DMS79 (cell line): ENCODE data around the gene RAD51B.

ENCODE experiments used
- DNase-seq: peaks from one replicate; lab custom pipeline; 2025; lab: John Stamatoyannopoulos, UW

The RAD51B gene

DNA sequence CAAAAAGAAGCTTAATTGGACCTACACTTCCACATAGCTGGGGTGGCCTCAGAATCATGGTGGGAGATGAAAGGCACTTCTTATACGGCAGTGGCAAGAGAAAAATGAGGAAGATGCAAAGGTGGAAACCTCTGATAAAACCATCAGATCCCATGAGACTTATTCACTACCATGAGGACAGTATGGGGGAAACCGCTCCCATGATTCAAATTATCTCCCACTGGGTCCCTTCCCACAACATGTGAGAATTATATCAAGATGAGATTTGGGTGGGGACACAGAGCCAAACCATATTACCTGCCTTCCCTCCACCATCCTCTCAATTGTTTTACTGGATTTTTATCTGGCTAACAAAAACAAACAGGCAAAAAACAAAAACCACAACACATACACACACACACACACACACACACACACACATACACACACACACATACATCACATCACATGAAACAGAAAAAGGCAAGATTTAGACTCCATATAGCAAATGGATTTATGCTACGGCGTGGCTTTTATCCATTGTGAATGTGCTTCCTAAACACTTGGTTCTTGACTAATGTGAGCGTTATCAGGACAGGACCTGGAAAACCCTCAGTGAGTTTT is 906.6 kb downstream of the RAD51B start:
- DNase-seq, result no peak

DNA sequence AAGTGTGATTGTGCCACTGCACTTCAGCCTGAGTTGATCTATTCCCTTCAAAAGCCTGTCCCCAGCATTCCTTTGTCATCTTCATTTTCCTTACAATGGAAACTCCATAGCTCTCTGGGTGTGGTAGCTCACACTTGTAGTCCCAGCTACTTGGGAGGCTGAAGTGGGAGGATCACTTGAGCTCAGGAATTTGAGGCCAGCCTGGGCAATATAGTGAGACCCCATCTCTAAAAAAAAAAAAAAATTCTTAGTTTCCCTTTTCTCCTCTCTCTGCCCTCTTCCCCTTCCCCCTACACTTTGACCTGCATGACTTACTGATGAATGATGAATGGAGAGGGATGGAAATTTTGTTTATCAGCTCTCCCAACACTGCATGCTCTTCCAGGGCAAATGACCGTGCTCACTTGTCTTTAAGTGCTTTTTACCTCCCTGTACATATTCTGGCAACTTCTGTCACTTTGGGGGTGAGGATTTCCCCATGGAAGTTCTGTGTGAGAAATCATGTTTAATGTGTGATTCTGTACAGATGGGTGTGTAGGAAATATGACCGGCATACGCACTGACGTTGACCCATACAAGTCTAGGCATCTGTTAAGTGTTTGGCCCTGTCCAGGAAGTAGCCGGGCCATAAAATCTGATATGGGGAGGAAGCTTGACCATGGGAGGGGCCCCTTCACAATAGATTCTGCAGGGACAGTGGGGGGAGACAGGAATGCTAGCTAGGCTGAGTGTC is 907.9 kb downstream of the RAD51B start:
- DNase-seq, result no peak

DNA sequence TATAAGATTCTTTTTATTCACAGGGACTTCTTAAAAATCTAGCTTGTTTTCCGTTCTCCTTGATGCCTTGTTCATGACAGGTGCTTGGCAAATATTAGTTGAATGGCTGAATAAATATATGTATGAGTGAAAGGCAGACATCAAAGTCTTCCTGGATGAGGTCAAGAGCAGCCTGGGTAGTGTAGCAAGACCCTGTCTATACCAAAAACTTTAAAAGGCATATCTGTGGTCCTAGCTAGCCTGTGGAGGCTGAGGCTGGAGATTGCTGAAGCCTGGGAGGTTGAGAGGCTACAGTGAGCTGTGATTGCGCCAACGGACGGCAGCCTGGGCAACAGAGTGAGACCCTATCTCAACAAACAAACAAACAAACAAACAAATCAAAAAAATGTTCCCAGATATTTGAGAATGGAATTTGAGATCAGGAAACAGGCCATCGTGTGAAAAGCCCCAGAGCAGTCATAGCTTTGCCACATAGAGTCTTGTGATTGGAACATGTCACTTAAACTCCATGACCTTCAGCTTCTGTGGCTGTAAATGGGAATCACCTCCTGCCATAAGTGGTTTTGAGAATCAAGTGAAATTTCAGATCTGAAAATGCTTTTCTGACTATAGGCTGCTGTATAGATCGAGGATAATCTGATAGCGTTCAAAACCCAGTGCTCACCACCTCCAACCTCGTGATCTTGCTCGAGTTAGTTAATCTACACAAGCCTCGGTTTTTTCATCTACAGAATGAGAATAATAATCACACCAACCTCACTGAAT is 908.9 kb downstream of the RAD51B start:
- no peak for DNase-seq

DNA sequence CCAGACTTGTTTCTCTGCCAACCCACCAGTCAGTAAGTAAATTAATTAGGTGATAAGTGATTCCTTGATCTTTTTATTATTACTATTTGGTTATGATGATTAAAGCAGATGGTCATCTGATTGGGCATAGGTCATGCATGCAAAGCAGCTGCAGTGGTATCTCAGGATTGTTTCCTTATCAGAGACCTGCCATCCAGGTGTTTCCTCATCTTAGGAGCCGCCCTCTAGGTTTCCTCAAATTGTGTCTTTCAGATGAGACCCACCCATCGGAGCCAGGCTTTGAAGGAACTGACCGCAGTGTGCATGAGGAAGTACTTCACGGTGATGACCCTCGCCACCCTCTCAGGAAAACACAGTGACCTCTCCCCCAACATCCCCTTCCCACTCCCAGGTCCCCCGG is 910.0 kb downstream of the RAD51B start:
- no peak for DNase-seq

DNA sequence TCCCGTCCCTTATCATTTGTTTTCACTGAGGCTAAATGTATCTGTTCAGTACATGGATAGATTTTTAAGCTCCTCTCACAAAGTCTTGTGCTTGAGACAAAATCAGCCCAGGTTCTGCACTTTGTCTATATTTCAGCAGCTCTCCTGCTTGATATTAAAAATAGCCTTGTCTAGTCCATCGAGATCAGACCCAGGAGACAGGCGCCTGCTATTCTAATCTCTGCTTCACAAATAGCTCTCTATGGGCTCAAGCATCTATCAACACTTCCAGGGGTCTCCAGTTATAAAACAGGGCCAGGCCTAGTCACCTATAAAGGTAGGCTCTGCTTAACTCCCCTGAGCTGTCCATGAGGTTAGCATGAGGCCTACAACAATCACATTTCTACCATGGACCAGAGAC is 910.8 kb downstream of the RAD51B start:
- DNase-seq, result no peak

DNA sequence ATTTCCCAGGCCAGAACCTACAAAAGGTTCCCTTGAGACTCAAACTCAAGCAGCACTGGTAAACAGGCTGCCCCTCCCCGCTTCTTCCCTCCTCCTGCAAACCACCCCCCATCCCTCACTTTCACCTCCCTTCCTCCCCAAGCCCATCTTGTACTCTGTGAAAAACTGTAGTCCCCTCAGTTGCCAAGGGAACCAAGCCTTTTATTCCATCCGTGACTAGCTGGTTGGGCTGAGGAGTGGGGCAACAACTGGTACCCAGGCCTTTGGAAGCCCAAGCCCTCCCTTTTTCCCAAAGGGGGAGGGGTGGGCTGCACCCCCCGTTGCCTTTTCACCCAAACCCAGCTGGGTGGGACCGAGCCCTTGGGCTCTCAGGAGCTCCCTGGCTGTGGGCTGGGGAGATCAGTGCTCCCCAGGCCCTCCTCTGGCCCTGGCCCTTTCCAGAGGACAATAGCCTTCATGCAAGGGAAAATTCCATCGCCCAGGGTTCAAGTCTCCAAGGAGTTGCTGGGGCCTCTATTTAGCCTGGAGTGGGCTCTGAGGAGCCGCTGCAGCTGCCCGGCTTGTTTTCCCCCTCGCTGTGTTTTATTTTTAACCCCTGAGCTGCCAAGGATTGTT is 911.3 kb downstream of the RAD51B start:
- peak; percentile 17 for DNase-seq

DNA sequence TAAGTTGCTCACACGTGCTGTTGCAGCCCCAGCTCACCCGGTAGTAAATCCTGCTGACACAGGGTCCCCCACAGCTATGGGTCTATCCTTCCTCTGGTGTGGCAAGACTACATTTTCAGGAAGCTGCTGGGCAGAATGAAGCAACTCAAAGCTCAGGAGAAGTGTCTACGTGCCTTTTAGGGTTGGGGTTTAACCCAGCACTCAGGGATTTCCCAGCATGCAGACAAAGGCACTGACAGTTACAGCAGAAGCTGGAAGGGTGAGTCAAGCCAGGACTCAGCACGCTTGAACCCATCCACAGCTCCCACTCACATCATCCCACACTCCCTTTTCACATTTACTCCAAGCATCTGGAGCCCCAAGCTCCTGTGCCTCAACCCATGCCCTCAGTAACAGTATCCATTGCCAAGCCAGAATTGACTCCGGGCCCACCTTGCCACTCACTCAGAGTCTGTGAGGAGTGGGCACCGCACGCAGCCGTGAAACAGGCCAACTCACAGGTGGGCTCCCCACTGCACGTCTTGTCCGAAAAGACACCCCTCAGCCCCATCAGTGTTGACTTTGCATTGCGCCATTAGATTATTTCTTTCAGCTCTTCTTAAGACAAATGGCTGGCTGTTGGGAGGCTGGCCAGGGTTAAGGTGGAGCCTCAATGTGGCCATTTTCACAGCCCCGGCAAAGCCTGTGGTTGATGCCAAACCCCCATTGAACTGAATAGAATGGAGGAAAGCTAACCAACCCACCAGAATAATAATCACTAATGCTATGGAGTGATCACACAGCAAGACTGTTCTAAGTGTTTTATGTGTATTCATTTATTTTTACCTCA is 913.7 kb downstream of the RAD51B start:
- DNase-seq, result no peak

DNA sequence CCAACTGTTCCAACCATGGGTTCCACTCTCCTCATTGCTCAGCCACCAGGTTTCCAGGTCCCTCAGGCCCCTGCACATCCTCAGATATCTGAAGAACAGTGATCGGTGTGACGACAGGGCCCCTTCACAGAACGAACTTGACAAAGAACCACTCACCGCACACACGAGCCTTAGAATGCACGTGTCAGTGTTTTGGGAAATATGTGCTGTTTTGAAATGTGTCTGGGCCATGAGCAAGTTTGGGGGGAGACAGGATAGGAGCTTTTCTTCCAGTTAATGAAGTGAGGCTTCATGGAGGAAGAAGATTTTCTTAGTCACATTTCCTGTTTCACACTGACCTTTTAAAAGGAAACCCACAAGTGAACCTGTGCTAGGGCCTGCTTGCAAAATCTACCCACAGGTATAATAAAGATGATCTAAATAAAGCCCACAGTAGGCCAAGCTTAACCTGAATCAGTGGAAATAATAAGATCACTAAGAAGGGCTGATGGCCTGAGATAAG is 914.7 kb downstream of the RAD51B start:
- DNase-seq, result no peak

DNA sequence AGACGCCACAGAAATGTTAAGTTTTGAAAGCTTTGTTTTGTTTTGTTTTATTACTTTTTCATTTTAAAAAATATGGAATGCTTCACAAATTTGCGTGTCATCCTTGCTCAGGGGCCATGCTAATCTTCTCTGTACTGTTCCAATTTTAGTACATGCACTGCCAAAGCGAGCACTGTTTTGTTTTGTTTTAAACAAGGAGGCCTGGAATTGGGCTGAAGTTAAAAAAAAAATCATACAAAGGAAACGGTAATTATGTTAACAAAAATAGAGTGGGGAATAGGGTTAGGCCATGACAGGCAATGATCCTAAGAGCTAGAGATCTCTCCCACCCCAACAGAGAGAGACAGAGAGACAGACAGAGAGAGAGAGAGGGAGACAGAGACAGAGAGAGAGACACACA is 916.3 kb downstream of the RAD51B start:
- no peak for DNase-seq

DNA sequence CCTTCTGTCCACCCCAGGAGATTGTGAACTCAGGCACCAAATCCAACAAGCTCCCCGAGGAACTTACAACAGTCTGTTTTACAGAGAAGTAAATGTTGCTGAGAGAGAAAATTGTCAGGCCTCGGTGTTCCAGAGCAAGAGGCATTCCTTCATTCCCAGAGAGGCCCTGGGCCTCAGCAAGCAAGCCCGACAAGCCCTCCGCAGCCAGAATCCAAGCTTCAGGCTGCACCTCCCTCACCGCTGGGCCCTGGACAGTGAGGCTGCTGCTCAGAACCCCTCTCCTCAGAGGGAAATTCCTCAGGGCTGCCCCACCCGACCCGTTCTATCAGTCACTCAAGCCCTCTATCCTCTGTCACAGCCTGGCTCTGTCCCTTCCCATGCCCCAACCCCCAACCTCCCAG is 916.9 kb downstream of the RAD51B start:
- DNase-seq, result no peak

DNA sequence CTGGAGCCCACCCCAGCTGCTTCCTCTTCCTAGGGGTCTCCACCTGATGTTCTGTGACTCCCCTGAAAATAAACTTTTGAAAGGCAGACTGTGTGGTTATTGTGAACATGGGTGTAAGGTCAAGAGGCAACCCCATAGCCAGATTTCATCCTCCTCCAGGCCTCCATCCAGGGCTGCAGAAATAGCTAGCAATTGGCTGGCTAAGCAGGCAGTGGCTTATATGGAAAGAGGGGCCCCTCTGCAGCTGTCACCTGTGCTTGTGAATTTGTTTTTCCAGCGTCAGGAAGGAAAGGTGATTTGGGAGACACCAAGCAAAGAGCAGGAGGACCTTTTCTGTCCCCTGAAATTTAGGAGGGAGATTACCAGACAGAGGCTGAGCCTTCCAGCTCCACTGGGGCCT is 917.5 kb downstream of the RAD51B start:
- DNase-seq, result no peak

DNA sequence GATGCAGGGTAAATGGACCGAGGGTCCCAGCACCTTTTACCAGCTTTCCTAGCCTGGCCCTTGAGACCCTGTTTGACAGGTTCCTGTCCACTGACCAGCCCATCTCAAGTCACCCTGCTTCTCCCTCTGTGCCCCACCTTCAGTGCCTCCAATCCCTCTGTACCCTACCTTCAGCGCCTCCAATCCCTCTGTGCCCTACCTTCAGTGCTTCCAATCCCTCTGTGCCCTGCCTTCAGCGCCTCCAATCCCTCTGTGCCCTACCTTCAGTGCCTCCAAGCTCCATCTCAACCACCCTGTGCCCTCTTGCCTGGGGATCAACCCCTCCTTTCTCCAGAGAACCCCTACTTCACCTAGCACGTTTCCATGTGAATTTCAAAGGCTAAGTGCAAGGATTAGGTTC is 919.0 kb downstream of the RAD51B start:
- no peak for DNase-seq

DNA sequence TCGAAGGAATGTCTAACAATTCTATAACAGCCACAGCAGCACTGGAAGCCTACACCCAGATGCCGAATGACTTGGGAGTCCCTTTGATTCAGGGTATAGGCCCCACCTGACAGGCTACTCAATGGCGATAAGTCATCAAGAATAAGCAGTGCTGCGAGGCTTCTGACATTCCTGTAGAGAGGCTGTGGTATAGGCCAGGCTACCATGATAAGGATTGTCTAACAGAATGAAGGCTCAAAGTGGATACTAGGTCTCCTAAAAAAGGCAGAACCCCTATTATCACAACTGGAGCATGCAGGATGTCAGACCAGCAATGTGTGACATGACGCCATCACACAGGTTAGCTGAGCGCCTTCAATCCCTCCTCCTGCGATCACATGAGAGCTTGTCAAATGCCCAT is 920.1 kb downstream of the RAD51B start:
- no peak for DNase-seq

DNA sequence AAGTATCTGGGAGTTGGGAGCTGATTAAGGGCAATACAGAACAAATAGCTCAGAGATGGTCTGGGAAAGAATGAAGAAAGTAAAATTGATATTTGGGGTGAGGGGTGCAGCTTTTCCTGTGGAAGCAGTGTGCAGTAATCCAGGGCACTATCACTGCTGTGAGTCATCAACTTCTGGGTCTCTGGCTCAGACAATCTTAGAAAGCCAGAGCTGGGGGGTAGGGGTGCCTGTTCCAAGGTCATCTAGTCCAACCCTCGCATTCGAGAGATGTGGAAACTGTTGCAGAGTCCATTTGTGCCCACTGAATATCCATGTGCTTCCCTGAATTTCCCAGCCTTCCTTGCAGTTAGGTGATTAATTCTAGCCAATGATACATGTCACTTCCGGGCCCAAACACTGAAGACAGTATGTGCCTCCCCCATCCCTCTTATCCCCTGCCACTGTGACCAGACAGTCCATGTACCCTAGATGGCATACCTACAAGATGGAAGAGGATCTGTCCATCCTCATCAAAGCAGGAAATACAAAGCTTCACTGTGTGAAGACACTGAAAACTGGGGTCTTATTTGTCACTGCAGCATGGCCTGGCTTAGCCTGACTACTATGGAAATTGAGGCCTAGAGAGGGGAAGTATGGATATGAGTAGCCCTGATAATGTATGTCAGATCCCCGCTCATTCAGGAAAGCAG is 921.4 kb downstream of the RAD51B start:
- no peak for DNase-seq

DNA sequence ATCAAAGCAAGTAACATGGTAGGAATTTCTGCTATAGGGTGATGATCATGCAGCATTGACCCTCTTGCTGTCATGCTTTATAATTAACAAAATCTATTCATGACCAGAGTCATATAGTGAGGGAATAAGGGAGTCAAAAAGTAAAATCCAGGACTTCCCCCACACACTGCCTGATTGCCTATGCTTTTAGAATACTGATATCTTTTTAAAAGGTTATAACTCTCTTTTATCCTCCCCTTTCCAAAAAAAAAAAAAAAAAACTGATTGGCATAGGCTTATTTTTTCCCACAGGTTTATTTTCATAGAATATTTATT is 921.9 kb downstream of the RAD51B start:
- no peak for DNase-seq

DNA sequence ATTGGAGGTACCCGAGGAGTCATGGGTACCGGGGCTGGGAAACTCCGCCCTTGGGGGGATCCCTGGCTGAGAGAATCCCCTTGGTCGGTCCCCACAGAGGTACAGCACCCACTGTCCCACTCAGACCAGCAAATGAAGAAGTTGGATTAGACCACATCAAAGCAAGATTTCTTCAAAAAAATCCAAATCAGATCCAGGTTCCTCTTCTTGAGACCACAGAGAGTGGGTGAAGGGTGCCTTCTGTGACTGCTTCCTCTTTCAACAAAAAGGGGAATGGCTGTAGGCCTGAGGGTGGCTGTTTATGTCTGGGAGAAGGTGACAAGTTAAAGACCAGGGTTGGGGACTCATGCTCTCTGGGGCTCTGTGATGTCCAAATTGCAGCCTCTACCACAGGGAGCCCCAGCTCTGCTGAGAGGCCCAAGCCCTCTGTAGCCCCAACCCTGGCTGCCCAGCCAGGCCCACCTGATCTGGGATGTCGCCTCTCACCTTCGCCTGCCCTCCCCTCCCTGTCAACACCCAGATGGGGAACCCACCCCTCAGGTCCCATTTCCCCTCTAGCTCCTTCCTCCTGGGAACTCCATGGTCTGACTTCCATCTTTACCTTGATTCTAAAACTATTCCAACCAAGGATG is 922.4 kb downstream of the RAD51B start:
- no peak for DNase-seq

DNA sequence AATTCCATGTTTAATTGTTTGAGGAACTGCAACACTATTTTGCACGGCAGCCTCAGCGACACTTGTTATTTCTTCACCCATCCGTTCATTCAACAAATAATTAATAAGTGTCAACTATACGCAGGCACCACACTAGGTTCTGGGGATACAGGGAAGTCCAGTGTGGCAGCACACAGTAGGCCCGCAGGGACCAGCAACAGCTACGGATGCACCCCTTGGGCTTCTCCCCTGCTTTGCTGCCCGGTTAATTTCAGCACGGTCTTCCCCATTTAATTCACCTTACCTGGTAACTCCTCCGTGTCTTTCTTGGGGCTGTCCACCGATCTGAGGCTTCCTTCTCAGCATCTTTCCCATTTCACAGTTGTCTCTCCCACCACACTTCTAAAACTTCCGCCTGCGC is 925.0 kb downstream of the RAD51B start:
- no peak for DNase-seq

DNA sequence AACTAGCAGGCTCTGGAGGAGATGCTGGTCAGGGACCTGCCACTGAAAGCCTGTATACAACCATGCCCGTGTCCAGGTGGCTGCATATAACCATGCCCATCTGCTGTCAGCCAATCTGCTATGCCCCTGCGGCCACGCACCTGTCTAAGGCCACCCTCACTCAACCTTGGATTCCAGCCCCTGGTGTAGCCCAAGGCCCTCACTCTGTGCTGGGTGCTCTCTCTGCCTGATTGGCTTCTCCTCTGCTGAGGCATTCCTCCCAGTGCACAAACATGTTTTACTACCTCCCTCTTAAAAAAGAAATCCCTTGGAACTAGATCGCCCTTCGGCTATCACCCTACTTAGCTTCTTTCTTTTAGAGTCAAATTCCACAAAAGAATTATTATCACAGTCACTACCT is 927.8 kb downstream of the RAD51B start:
- DNase-seq, result no peak

DNA sequence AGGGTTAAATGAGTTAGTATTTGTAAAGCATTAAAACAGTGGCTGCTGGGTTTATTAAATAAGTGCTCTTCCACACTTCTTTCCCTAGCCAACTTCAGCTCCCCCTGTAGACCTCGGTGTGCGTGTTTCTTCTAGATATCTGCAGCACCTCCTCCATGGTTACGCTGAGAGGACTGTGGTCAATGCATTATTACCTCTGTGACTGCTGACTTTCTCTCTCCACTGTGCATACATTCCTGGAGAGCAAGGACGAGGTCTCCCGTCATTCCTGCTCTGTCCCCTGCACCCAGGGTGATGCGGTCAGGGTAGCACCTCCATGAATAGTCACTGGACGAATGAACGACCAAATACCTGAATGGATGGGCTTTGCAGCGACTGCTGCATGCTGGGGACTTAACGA is 928.7 kb downstream of the RAD51B start:
- DNase-seq, result no peak

DNA sequence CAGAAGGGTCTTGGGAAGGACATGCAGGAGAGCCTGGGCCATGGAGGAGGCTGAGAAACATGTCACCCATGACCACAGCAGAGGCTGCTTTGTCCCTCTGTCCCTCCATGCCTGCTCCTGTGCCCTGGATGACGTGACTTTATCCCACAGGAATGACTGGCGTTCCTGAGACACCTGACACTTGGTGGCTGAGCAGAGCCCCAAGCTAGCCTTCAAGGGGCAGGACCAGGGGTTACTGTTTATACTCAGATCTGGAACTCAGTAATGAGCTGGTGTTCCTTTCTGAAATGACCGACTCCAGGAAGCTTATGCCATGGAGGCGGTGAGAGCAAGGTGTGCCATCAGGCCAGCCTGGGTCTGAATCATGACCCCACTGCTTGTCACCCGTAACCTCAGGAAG is 929.1 kb downstream of the RAD51B start:
- no peak for DNase-seq
